Natural killer cell (primary cell): ENCODE results near the gene AATF. TPM values are rescaled to one million over a fixed set of nuclear protein-coding genes. Genes with fewer than 3 reads are reported as not detected.

Source experiments
- ATAC-seq, 3 donors: fragments of 150-1000 bp in 2 of 3; fragments of 200-7000 bp in 1 of 3; cut with Tn5 transposase; 1 replicate in 1 of 3; 2 replicates in 2 of 3; pipeline ENCODE4 v1.10.0; 2021; ENCODE audit warnings: mild to moderate bottlenecking in 2 of 3, moderate library complexity in 2 of 3
- DNase-seq, 2 donors: peaks; one replicate each; pipeline versions ENCODE4 v3.0.0 to v3.0.0-alpha.2; 2013 to 2021; ENCODE audit warnings: mixed read lengths in 1 of 2
- H3K27ac ChIP-seq: one replicate; pipeline ENCODE4 v1.5.1; 2013; ENCODE audit warnings: mild to moderate bottlenecking, low read length
- H3K27me3 ChIP-seq: one replicate; pipeline ENCODE4 v1.6.1; 2013; ENCODE audit warnings: low read length; ENCODE audit not compliant: control insufficient read depth, insufficient read depth
- H3K36me3 ChIP-seq: one replicate; pipeline ENCODE4 v1.6.1; 2013; ENCODE audit warnings: low read length; ENCODE audit not compliant: control insufficient read depth, insufficient read depth
- H3K4me1 ChIP-seq: one replicate; pipeline ENCODE4 v1.6.1; 2013; ENCODE audit warnings: low read length; ENCODE audit not compliant: control insufficient read depth, insufficient read depth
- H3K4me3 ChIP-seq: one replicate; pipeline ENCODE4 v1.5.1; 2013; ENCODE audit warnings: low read length
- H3K9me3 ChIP-seq: one replicate; pipeline ENCODE4 v1.6.1; 2013; ENCODE audit warnings: low read length; ENCODE audit not compliant: control insufficient read depth, insufficient read depth
- H3K27ac Mint-ChIP-seq, 2 donors: one replicate each; pipeline ENCODE4 v1.8.0; 2022; ENCODE audit warnings: mild to moderate bottlenecking in 2 of 2, mixed read lengths in 2 of 2, moderate library complexity in 1 of 2
- H3K27me3 Mint-ChIP-seq, 2 donors: one replicate each; pipeline ENCODE4 v1.8.0; 2022; ENCODE audit warnings: low read depth in 2 of 2, mixed read lengths in 2 of 2
- H3K36me3 Mint-ChIP-seq: one replicate; pipeline ENCODE4 v1.8.0; 2022; ENCODE audit warnings: mixed read lengths
- H3K4me1 Mint-ChIP-seq, 2 donors: one replicate each; pipeline ENCODE4 v1.8.0; 2022; ENCODE audit warnings: mixed read lengths in 2 of 2
- H3K4me3 Mint-ChIP-seq: one replicate; pipeline ENCODE4 v1.8.0; 2022; ENCODE audit warnings: mild to moderate bottlenecking, moderate library complexity, mixed read lengths
- H3K9me3 Mint-ChIP-seq, 2 donors: one replicate each; pipeline ENCODE4 v1.8.0; 2022; ENCODE audit warnings: mixed read lengths in 2 of 2
- WGBS: methylation state at CpG from one replicate; pipeline ENCODE4 v1.1.7; 2013; ENCODE audit warnings: missing lambda C conversion rate; ENCODE audit not compliant: insufficient coverage; 5-methylcytosine and 5-hydroxymethylcytosine counted together
- intact Hi-C: fragments of 100-400 bp; cut with micrococcal nuclease; formaldehyde crosslinking; loops from one replicate; pipeline ENCODE4 v1.14.2; 2022
- total RNA-seq, 4 donors: library from RNA; stranded (reverse); fragments of 120-200 nt in 1 of 4; gene quantifications; one replicate each; pipeline versions ENCODE4 v1.2.3 to v1.2.4, GENCODE V29; 2013 to 2022
- TF ChIP-seq, protein P1 (sequence below): fragments of 200-600 bp; IDR thresholded peaks from one replicate; pipeline ENCODE4 v1.8.0; 2022; ENCODE audit warnings: antibody characterized with exemption

Gene AATF
- total RNA-seq, 3 donors from 2014 or later (not counting 1 experiment from before 2014, with no cell fraction given): 60.1 to 67.2 (median 63.2) TPM

DNA sequence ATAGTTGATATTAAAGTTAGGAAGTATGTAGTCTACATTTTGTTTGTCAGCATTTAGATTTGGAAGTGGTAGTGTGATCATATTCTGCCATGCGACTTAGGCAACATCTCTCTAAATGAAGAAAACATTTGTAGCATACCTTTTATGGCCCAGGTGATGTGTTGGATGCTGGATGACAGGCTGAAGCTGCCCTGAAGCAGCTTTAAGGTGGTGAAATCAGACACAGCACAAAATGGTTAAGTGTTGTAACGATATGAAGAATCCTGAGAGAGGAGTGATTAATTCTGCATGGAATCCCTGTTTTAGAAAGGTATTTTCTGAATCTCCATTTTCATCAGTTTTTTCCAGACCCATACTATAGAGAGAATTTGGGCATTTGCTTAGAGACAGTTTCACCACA lies 28.3 kb downstream of the AATF start:
- WGBS: 84% methylated on average over 2 of the region's 2 CpGs
- Histone ChIP-seq H3K36me3 (peaks cover 3% of the 10 kb centered on the region), H3K27me3 (no peaks in the 10 kb centered on the region), H3K27ac (no peak overlapping the region), H3K4me1 (no peaks in the 10 kb centered on the region), H3K4me3 (no peak overlapping the region), H3K9me3 (no peaks in the 10 kb centered on the region)
- no peaks in the 10 kb centered on the region for H3K9me3 Mint-ChIP-seq
- TF ChIP-seq, protein P1, sequence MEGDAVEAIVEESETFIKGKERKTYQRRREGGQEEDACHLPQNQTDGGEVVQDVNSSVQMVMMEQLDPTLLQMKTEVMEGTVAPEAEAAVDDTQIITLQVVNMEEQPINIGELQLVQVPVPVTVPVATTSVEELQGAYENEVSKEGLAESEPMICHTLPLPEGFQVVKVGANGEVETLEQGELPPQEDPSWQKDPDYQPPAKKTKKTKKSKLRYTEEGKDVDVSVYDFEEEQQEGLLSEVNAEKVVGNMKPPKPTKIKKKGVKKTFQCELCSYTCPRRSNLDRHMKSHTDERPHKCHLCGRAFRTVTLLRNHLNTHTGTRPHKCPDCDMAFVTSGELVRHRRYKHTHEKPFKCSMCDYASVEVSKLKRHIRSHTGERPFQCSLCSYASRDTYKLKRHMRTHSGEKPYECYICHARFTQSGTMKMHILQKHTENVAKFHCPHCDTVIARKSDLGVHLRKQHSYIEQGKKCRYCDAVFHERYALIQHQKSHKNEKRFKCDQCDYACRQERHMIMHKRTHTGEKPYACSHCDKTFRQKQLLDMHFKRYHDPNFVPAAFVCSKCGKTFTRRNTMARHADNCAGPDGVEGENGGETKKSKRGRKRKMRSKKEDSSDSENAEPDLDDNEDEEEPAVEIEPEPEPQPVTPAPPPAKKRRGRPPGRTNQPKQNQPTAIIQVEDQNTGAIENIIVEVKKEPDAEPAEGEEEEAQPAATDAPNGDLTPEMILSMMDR: no peak
- intact Hi-C loops: no loop called here
- ATAC-seq (no peak), DNase-seq (no peak)
- peaks cover 6% of the 10 kb centered on the region for H3K36me3 Mint-ChIP-seq
- no peak overlapping the region for H3K27ac Mint-ChIP-seq
- H3K4me3 Mint-ChIP-seq: no peak overlapping the region
- no peaks in the 10 kb centered on the region for H3K27me3 Mint-ChIP-seq
- H3K4me1 Mint-ChIP-seq: peaks cover 60 to 69% of the 10 kb centered on the region in 2 donors

DNA sequence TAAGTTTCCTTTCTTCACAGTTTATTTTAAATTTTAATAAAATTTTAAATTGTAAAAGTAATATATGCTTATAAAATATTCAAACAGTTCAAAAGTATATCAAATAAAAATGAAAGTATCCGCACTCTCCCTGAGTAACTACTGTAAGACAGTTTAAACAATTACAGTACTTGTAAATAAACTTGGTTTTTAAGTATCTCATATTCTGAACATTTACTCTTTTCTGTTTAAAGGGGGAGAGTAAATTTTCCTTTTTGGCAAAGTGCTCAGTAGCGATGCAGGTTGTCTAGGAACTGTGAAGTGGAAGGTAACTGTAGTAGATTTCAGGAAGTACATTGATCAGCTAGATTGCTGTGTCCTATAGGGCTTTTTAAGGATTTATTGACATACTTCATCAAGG lies 28.8 kb downstream of the AATF start:
- H3K9me3 Mint-ChIP-seq: no peaks in the 10 kb centered on the region
- WGBS: 92% methylated on average over 1 of the region's 2 CpGs
- peaks cover 6% of the 10 kb centered on the region for H3K36me3 Mint-ChIP-seq
- H3K27me3 ChIP-seq: no peaks in the 10 kb centered on the region
- peaks cover 59 to 67% of the 10 kb centered on the region in 2 donors for H3K4me1 Mint-ChIP-seq
- H3K4me3 Mint-ChIP-seq: no peak overlapping the region
- no peak overlapping the region for H3K27ac ChIP-seq
- H3K36me3 ChIP-seq: peaks cover 3% of the 10 kb centered on the region
- intact Hi-C loops: no loop called here
- DNase-seq (no peak), ATAC-seq (no peak)
- TF ChIP-seq, protein P1: no peak
- no peak overlapping the region for H3K27ac Mint-ChIP-seq
- H3K9me3 ChIP-seq: no peaks in the 10 kb centered on the region
- H3K4me1 ChIP-seq: no peaks in the 10 kb centered on the region
- no peak overlapping the region for H3K4me3 ChIP-seq
- no peaks in the 10 kb centered on the region for H3K27me3 Mint-ChIP-seq

DNA sequence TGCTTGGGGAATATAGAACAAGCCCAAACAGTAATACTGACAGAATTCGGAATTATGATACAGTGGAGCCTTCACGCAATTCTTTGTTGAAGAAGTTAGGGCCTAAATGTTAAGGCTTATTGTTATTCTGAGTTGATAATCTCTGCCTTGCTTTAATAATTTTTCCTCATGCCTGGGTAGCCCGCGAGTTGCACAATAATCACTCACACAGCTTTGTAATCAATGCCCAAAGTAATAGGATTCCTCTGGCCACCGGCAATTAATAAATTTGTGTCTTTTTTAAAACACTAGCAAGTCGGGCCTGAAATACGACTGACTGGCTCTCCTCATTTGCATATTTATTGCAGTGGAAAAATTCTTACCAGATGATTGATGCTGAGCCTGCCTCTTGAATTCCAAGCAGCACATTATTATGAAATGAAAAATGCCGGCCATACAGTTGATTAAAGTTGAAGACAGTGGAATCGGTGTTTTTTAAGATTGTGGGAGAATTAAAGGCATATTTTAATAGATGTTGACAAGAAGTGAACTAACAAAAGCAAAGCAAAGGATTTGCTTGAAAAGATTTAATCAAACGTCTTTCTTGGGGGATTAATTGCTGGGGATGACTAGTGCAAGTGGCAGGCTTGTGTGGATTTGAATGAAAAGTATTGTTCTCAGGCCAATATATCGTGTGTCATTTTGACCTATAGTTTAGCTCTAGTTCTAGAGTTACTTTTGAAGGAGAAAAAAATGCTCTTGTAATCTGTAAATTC lies 30.2 kb downstream of the AATF start:
- no peaks in the 10 kb centered on the region for H3K9me3 Mint-ChIP-seq
- DNase-seq (no peak), ATAC-seq (no peak)
- no peaks in the 10 kb centered on the region for H3K9me3 ChIP-seq
- H3K27ac ChIP-seq: no peak overlapping the region
- H3K27me3 Mint-ChIP-seq: no peaks in the 10 kb centered on the region
- H3K36me3 Mint-ChIP-seq: peaks cover 6% of the 10 kb centered on the region
- H3K4me1 ChIP-seq: no peaks in the 10 kb centered on the region
- TF ChIP-seq, protein P1: no peak
- intact Hi-C loops: no loop called here
- H3K27me3 ChIP-seq: no peaks in the 10 kb centered on the region
- H3K4me3 Mint-ChIP-seq: no peak overlapping the region
- H3K36me3 ChIP-seq: peaks cover 3% of the 10 kb centered on the region
- H3K27ac Mint-ChIP-seq: no peak overlapping the region
- peaks cover 55 to 61% of the 10 kb centered on the region in 2 donors for H3K4me1 Mint-ChIP-seq
- WGBS: 93% methylated on average over 11 of the region's 11 CpGs
- H3K4me3 ChIP-seq: no peak overlapping the region

DNA sequence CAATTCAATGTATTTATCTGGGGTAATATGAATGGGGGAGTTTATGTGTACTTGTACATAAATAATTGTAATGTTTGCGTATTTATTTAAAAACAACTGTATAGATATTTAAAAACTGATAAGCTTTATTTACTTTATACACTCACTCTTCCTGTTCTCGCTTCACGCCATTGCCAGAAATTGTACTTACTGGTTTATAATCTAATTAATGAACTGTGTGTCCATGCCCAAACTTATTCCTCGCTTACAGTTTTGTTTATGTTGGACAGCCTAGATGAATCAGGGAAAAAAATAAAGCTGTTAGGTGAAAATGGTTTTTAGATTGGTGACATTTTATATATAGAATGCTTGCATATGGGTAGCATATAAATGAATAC lies 30.8 kb downstream of the AATF start:
- no peaks in the 10 kb centered on the region for H3K4me1 ChIP-seq
- no peak overlapping the region for H3K4me3 Mint-ChIP-seq
- no peak overlapping the region for H3K4me3 ChIP-seq
- TF ChIP-seq, protein P1: no peak
- peaks cover 59 to 61% of the 10 kb centered on the region in 2 donors for H3K4me1 Mint-ChIP-seq
- H3K27ac Mint-ChIP-seq: no peak overlapping the region
- H3K27me3 ChIP-seq: no peaks in the 10 kb centered on the region
- no peaks in the 10 kb centered on the region for H3K9me3 Mint-ChIP-seq
- no peak for ATAC-seq
- H3K36me3 ChIP-seq: peaks cover 3% of the 10 kb centered on the region
- intact Hi-C loops: no loop called here
- H3K27me3 Mint-ChIP-seq: no peaks in the 10 kb centered on the region
- no peaks in the 10 kb centered on the region for H3K9me3 ChIP-seq
- no CpG with 5 or more reads among the region's 4 CpGs for WGBS
- H3K27ac ChIP-seq: no peak overlapping the region
- no peak for DNase-seq
- H3K36me3 Mint-ChIP-seq: peaks cover 6% of the 10 kb centered on the region
